T-helper 1 cell (primary cell): ENCODE measurements around the gene TAF3.

Experiments
- DNase-seq, 5 donors: peaks; one replicate each; pipeline ENCODE4 v3.0.0-alpha.2; 2012 to 2020

The TAF3 gene

GRCh38 chr10:7937315-7937945 is 119.1 kb downstream of the TAF3 start:
- no peak for DNase-seq

GRCh38 chr10:7941576-7941975 is 123.3 kb downstream of the TAF3 start:
- DNase-seq: no peak

GRCh38 chr10:7942316-7942715 is 124.0 kb downstream of the TAF3 start:
- DNase-seq: no peak

- no peak for DNase-seq
Observed at GRCh38 chr10:7942859-7943258, 124.6 kb downstream of the TAF3 start.

GRCh38 chr10:7944215-7944480 is 125.8 kb downstream of the TAF3 start:
- DNase-seq: no peak

GRCh38 chr10:7944537-7944936 is 126.2 kb downstream of the TAF3 start:
- DNase-seq: no peak

GRCh38 chr10:7945034-7945433 is 126.7 kb downstream of the TAF3 start:
- no peak for DNase-seq

- DNase-seq: no peak
Observed at GRCh38 chr10:7945469-7946187, 127.3 kb downstream of the TAF3 start.

- DNase-seq: no peak
Observed at GRCh38 chr10:7948371-7949000, 130.2 kb downstream of the TAF3 start.

GRCh38 chr10:7950981-7951847 is 132.9 kb downstream of the TAF3 start:
- DNase-seq: no peak

- no peak for DNase-seq
Observed at GRCh38 chr10:7952266-7952665, 134.0 kb downstream of the TAF3 start.

- no peak for DNase-seq
Observed at GRCh38 chr10:7953447-7953846, 135.1 kb downstream of the TAF3 start.

GRCh38 chr10:7955446-7955845 is 137.1 kb downstream of the TAF3 start:
- no peak for DNase-seq

- DNase-seq: peak in 1 of 5 donors; percentile 36
Observed at GRCh38 chr10:7956508-7956907, 138.2 kb downstream of the TAF3 start.

GRCh38 chr10:7957591-7957990 is 139.3 kb downstream of the TAF3 start:
- DNase-seq: no peak

GRCh38 chr10:7958442-7958841 is 140.1 kb downstream of the TAF3 start:
- no peak for DNase-seq

GRCh38 chr10:7960108-7960507 is 141.8 kb downstream of the TAF3 start:
- DNase-seq: no peak

- DNase-seq: no peak
Observed at GRCh38 chr10:7962592-7962991, 144.3 kb downstream of the TAF3 start.

- no peak for DNase-seq
Observed at GRCh38 chr10:7965457-7965856, 147.2 kb downstream of the TAF3 start.

GRCh38 chr10:7967035-7967434 is 148.7 kb downstream of the TAF3 start:
- DNase-seq: no peak

GRCh38 chr10:7968510-7969112 is 150.3 kb downstream of the TAF3 start:
- no peak for DNase-seq

- DNase-seq: no peak
Observed at GRCh38 chr10:7969623-7970022, 151.3 kb downstream of the TAF3 start.

- DNase-seq: no peak
Observed at GRCh38 chr10:7971949-7972348, 153.6 kb downstream of the TAF3 start.
